Head of caudate nucleus (tissue), 42 donors: ENCODE measurements around the gene ZFP36.
"Not testable (repeated sequence)": the region's sequence is repeated elsewhere in the genome, so short reads cannot be mapped to it uniquely, and the experiment has no call there.

Source experiments
- DNase-seq, 42 donors: peaks; one replicate each; pipeline versions ENCODE4 v3.0.0 to v3.0.0-alpha.2; 2020 to 2021; ENCODE audit warnings: mixed read lengths in 7 of 42
- intact Hi-C: fragments of 100-400 bp; cut with DNase I; formaldehyde crosslinking; loops from one replicate; pipeline ENCODE4 v1.15.0; 2022

The ZFP36 gene

GRCh38 chr19:39433480-39434079, 26.9 kb downstream of the ZFP36 start:
- DNase-seq, result no peak
- intact Hi-C loops, result loop anchor here (2.0 kb wide), 1 partner anchor 47 kb away; the partner anchor contains the start of gene TIMM50

- intact Hi-C loops, result loop anchor here (2.0 kb wide), 1 partner anchor 46 kb away; the partner anchor contains the start of gene TIMM50
Measured at GRCh38 chr19:39434123-39435076, 27.8 kb downstream of the ZFP36 start.

GRCh38 chr19:39435499-39436349, 29.1 kb downstream of the ZFP36 start, which contains the start of gene RPS16:
Gene RPS16 (minus strand): TSS chr19:39435949. CDS start chr19:39435895, 54 bp downstream.
- peak; percentile 95 to 100 (median 99) for DNase-seq
- intact Hi-C loops, result loop anchor here (2.0 kb wide), 1 partner anchor 45 kb away; the partner anchor contains the start of gene TIMM50

More at GRCh38 chr19:39434123-39435076, 27.8 kb downstream of the ZFP36 start:
- DNase-seq, result no peak

GRCh38 chr19:39436350-39436716, 29.7 kb downstream of the ZFP36 start:
- DNase-seq, result no peak
- intact Hi-C loops, result no loop called here

GRCh38 chr19:39438270-39438934, 31.8 kb downstream of the ZFP36 start:
- DNase-seq, result no peak
- intact Hi-C loops, result no loop called here

GRCh38 chr19:39444598-39445195, 38.0 kb downstream of the ZFP36 start:
- peak in 6 of 42 donors; percentile 8 to 42 (median 18) for DNase-seq
- intact Hi-C loops, result loop anchor here (5.0 kb wide), 1 partner anchor 43 kb away; no protein-coding TSS in a partner anchor

GRCh38 chr19:39445196-39446111, 38.8 kb downstream of the ZFP36 start, which contains the start of gene SUPT5H:
Gene SUPT5H (plus strand): TSS chr19:39445582. CDS start chr19:39445891, 309 bp downstream.
- intact Hi-C loops, result loop anchor here (5.0 kb wide), 1 partner anchor 42 kb away; no protein-coding TSS in a partner anchor

GRCh38 chr19:39446365-39447084, 39.9 kb downstream of the ZFP36 start:
- intact Hi-C loops, result loop anchor here (5.0 kb wide), 1 partner anchor 41 kb away; no protein-coding TSS in a partner anchor
- DNase-seq, result no peak

More at GRCh38 chr19:39445196-39446111, 38.8 kb downstream of the ZFP36 start, which contains the start of gene SUPT5H:
- DNase-seq, result peak; percentile 90 to 98 (median 96)

GRCh38 chr19:39448271-39448670, 41.6 kb downstream of the ZFP36 start:
- intact Hi-C loops, result loop anchor here (5.0 kb wide), 1 partner anchor 39 kb away; no protein-coding TSS in a partner anchor
- no peak for DNase-seq

- no peak for DNase-seq
- intact Hi-C loops, result loop anchor here (5.0 kb wide), 1 partner anchor 38 kb away; no protein-coding TSS in a partner anchor
Measured at GRCh38 chr19:39449116-39449797, 42.6 kb downstream of the ZFP36 start.

GRCh38 chr19:39451257-39451656, 44.6 kb downstream of the ZFP36 start:
- intact Hi-C loops, result not testable (repeated sequence)

More at GRCh38 chr19:39451257-39451656, 44.6 kb downstream of the ZFP36 start:
- DNase-seq, result not testable (repeated sequence)
